ENCODE measurements around the gene FLYWCH1.

FLYWCH1 gene

GRCh38 chr16:2985893-2986355 is 74.2 kb downstream of the FLYWCH1 start:
- no peak for DNase-seq (ENCODE audit: low spot score)

- no peak for DNase-seq (ENCODE audit: low spot score)
These were observed 75.0 kb downstream of the FLYWCH1 start for GRCh38 chr16:2986623-2987188.

GRCh38 chr16:2987286-2987685 is 75.6 kb downstream of the FLYWCH1 start:
- DNase-seq (ENCODE audit: low spot score) = no peak

GRCh38 chr16:2987833-2988232 is 76.1 kb downstream of the FLYWCH1 start:
- no peak for DNase-seq (ENCODE audit: low spot score)

- DNase-seq (ENCODE audit: low spot score) = no peak
These were observed 76.9 kb downstream of the FLYWCH1 start for GRCh38 chr16:2988590-2989099.

- DNase-seq (ENCODE audit: low spot score) = no peak
These were observed 79.2 kb downstream of the FLYWCH1 start for GRCh38 chr16:2990891-2991290.

GRCh38 chr16:2991566-2992261 is 80.0 kb downstream of the FLYWCH1 start:
- no peak for DNase-seq (ENCODE audit: low spot score)

- no peak for DNase-seq (ENCODE audit: low spot score)
These were observed 80.8 kb downstream of the FLYWCH1 start for GRCh38 chr16:2992383-2993081.

GRCh38 chr16:2996298-2996697 is 84.6 kb downstream of the FLYWCH1 start:
- DNase-seq (ENCODE audit: low spot score) = no peak

GRCh38 chr16:2999929-3000328 is 88.2 kb downstream of the FLYWCH1 start:
- DNase-seq (ENCODE audit: low spot score) = no peak

- DNase-seq (ENCODE audit: low spot score) = no peak
These were observed 88.8 kb downstream of the FLYWCH1 start for GRCh38 chr16:3000540-3000939.
